Measurements from ENCODE around the gene FKBP1A. TPM values are rescaled to one million over a fixed set of nuclear protein-coding genes. Genes with fewer than 3 reads are reported as not detected.

The FKBP1A gene
- total and polyA plus RNA-seq, 2 donors: 93.4 to 223 TPM

DNA sequence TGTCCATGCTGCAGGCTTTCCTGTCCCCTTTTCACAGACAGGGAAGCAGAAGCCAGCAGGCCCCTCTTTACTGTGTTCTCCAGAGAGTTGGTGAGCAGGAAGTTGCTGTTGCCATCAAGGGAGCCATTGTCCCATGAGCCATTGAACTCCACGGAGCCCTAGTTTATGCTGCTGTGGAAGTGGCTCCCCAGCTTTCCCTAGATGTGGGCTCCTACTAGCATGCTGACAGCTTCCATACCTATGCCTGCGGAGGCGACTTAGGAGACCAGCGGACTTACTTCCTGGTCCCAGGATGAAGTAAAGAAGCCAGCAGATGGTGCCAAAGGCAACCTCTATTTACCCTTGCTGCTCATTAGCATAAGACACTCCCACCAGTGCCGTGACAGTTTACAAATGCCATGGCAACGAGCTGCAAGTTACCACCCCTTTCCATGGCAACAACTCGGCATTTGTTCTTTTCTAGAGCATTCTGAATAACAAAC lies 30.8 kb upstream of the FKBP1A start:
- H3K9me3 ChIP-seq (ENCODE audit: control insufficient read depth in 2 of 2, insufficient read depth in 1 of 2, low read length in 1 of 2): peaks cover 1 to 2% of the 10 kb centered on the region in 2 donors
- H3K27me3 ChIP-seq (ENCODE audit: control insufficient read depth in 2 of 2, insufficient read depth in 1 of 2, low read length in 1 of 2): no peaks in the 10 kb centered on the region
- H3K27ac ChIP-seq (ENCODE audit: low read depth in 1 of 2, low read length in 1 of 2): no peak overlapping the region
- no peaks in the 10 kb centered on the region for H3K36me3 ChIP-seq (ENCODE audit: control insufficient read depth in 2 of 2, insufficient read depth in 2 of 2, low read length in 1 of 2)
- peaks cover 4 to 12% of the 10 kb centered on the region in 2 donors for H3K4me1 ChIP-seq (ENCODE audit: control insufficient read depth in 2 of 2, insufficient read depth in 2 of 2, low read length in 2 of 2)
- peak in 8 of 9 donors; percentile 26 to 74 (median 49) for DNase-seq (ENCODE audit: low read depth in 6 of 9, low spot score in 9 of 9)
- no peak overlapping the region for H3K4me3 ChIP-seq (ENCODE audit: low read length in 2 of 2)
- 70% methylated on average over 7 of the region's 7 CpGs for WGBS

GRCh38 chr20:1423206-1423605 lies 30.4 kb upstream of the FKBP1A start:
- WGBS: 96% methylated on average over 6 of the region's 6 CpGs
- H3K9me3 ChIP-seq (ENCODE audit: control insufficient read depth in 2 of 2, insufficient read depth in 1 of 2, low read length in 1 of 2): peaks cover 1 to 2% of the 10 kb centered on the region in 2 donors

GRCh38 chr20:1422753-1423152 lies 29.9 kb upstream of the FKBP1A start:
- H3K27me3 ChIP-seq (ENCODE audit: control insufficient read depth in 2 of 2, insufficient read depth in 1 of 2, low read length in 1 of 2): no peaks in the 10 kb centered on the region
- H3K36me3 ChIP-seq (ENCODE audit: control insufficient read depth in 2 of 2, insufficient read depth in 2 of 2, low read length in 1 of 2): no peaks in the 10 kb centered on the region
- H3K27ac ChIP-seq (ENCODE audit: low read depth in 1 of 2, low read length in 1 of 2): no peak overlapping the region
- peaks cover 1 to 2% of the 10 kb centered on the region in 2 donors for H3K9me3 ChIP-seq (ENCODE audit: control insufficient read depth in 2 of 2, insufficient read depth in 1 of 2, low read length in 1 of 2)
- DNase-seq (ENCODE audit: low read depth in 6 of 9, low spot score in 9 of 9): no peak
- H3K4me3 ChIP-seq (ENCODE audit: low read length in 2 of 2): no peak overlapping the region
- H3K4me1 ChIP-seq (ENCODE audit: control insufficient read depth in 2 of 2, insufficient read depth in 2 of 2, low read length in 2 of 2): peaks cover 4 to 11% of the 10 kb centered on the region in 2 donors
- WGBS: 62% methylated on average over 3 of the region's 3 CpGs

More at GRCh38 chr20:1423206-1423605, 30.4 kb upstream of the FKBP1A start:
- Histone ChIP-seq H3K4me1 (ENCODE audit: control insufficient read depth in 2 of 2, insufficient read depth in 2 of 2, low read length in 2 of 2) (peaks cover 4 to 12% of the 10 kb centered on the region in 2 donors), H3K27ac (ENCODE audit: low read depth in 1 of 2, low read length in 1 of 2) (no peak overlapping the region), H3K36me3 (ENCODE audit: control insufficient read depth in 2 of 2, insufficient read depth in 2 of 2, low read length in 1 of 2) (no peaks in the 10 kb centered on the region), H3K27me3 (ENCODE audit: control insufficient read depth in 2 of 2, insufficient read depth in 1 of 2, low read length in 1 of 2) (no peaks in the 10 kb centered on the region), H3K4me3 (ENCODE audit: low read length in 2 of 2) (no peak overlapping the region)
- DNase-seq (ENCODE audit: low read depth in 6 of 9, low spot score in 9 of 9): no peak

DNA sequence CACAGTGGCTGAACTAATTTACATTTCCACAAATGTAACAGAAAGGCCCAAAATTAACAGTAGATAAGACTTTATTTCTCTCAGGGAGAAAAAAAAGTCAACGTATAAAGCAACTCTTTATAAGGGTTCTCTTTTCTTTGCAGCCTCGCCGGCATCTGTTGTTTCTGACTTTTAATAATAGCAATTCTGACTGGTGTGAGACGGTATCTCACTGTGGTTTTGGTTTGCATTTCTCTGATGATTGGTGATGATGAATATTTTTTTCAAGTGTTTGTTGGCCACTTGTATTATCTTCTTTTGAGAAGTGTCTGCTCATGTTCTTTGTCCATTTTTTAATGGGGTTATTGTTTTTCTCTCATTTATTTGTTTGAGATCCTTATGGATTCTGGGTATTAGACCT lies 27.2 kb upstream of the FKBP1A start:
- peaks cover 0 to 2% of the 10 kb centered on the region in 2 donors for H3K27me3 ChIP-seq (ENCODE audit: control insufficient read depth in 2 of 2, insufficient read depth in 1 of 2, low read length in 1 of 2)
- H3K9me3 ChIP-seq (ENCODE audit: control insufficient read depth in 2 of 2, insufficient read depth in 1 of 2, low read length in 1 of 2): peaks cover 1 to 2% of the 10 kb centered on the region in 2 donors
- H3K27ac ChIP-seq (ENCODE audit: low read depth in 1 of 2, low read length in 1 of 2): no peak overlapping the region
- DNase-seq (ENCODE audit: low read depth in 6 of 9, low spot score in 9 of 9): no peak
- no peak overlapping the region for H3K4me3 ChIP-seq (ENCODE audit: low read length in 2 of 2)
- 96% methylated on average over 4 of the region's 4 CpGs for WGBS
- H3K4me1 ChIP-seq (ENCODE audit: control insufficient read depth in 2 of 2, insufficient read depth in 2 of 2, low read length in 2 of 2): peaks cover 4% of the 10 kb centered on the region in 2 donors
- no peaks in the 10 kb centered on the region for H3K36me3 ChIP-seq (ENCODE audit: control insufficient read depth in 2 of 2, insufficient read depth in 2 of 2, low read length in 1 of 2)

- Histone ChIP-seq H3K4me3 (ENCODE audit: low read length in 2 of 2) (no peak overlapping the region), H3K4me1 (ENCODE audit: control insufficient read depth in 2 of 2, insufficient read depth in 2 of 2, low read length in 2 of 2) (peaks cover 0 to 4% of the 10 kb centered on the region in 2 donors), H3K27ac (ENCODE audit: low read depth in 1 of 2, low read length in 1 of 2) (no peak overlapping the region), H3K36me3 (ENCODE audit: control insufficient read depth in 2 of 2, insufficient read depth in 2 of 2, low read length in 1 of 2) (no peaks in the 10 kb centered on the region), H3K9me3 (ENCODE audit: control insufficient read depth in 2 of 2, insufficient read depth in 1 of 2, low read length in 1 of 2) (peaks cover 1 to 2% of the 10 kb centered on the region in 2 donors), H3K27me3 (ENCODE audit: control insufficient read depth in 2 of 2, insufficient read depth in 1 of 2, low read length in 1 of 2) (peaks cover 0 to 2% of the 10 kb centered on the region in 2 donors)
- no peak for DNase-seq (ENCODE audit: low read depth in 6 of 9, low spot score in 9 of 9)
- WGBS: 87% methylated on average over 3 of the region's 3 CpGs
These were observed 25.5 kb upstream of the FKBP1A start for GRCh38 chr20:1418350-1418749.

GRCh38 chr20:1417790-1418189 lies 24.9 kb upstream of the FKBP1A start:
- DNase-seq (ENCODE audit: low read depth in 6 of 9, low spot score in 9 of 9): no peak
- Histone ChIP-seq H3K27me3 (ENCODE audit: control insufficient read depth in 2 of 2, insufficient read depth in 1 of 2, low read length in 1 of 2) (peaks cover 0 to 2% of the 10 kb centered on the region in 2 donors), H3K36me3 (ENCODE audit: control insufficient read depth in 2 of 2, insufficient read depth in 2 of 2, low read length in 1 of 2) (no peaks in the 10 kb centered on the region), H3K9me3 (ENCODE audit: control insufficient read depth in 2 of 2, insufficient read depth in 1 of 2, low read length in 1 of 2) (peaks cover 0 to 1% of the 10 kb centered on the region in 2 donors), H3K4me3 (ENCODE audit: low read length in 2 of 2) (no peak overlapping the region), H3K27ac (ENCODE audit: low read depth in 1 of 2, low read length in 1 of 2) (no peak overlapping the region), H3K4me1 (ENCODE audit: control insufficient read depth in 2 of 2, insufficient read depth in 2 of 2, low read length in 2 of 2) (peaks cover 0 to 3% of the 10 kb centered on the region in 2 donors)

DNA sequence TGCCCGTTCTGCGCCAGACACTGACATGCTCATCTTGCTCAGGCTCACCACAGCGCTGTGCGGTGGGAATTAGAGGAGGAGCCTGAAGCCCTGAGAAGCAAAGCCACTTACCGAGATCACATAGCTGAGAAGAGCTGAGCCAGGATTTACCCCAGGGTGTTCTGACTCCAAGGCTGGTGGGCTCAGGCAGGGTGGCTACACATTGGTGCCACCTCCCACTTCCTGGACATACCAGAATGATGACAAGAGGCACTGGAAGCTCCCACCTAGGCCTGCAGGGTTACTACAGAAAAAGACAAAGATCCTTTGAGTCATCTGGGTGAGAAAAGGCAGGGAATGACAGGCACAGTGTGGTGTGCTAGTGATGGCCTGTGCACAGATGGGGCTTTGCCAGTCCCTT lies 24.4 kb upstream of the FKBP1A start:
- 87% methylated on average over 5 of the region's 5 CpGs for WGBS
- Histone ChIP-seq H3K4me1 (ENCODE audit: control insufficient read depth in 2 of 2, insufficient read depth in 2 of 2, low read length in 2 of 2) (no peaks in the 10 kb centered on the region), H3K9me3 (ENCODE audit: control insufficient read depth in 2 of 2, insufficient read depth in 1 of 2, low read length in 1 of 2) (peaks cover 0 to 1% of the 10 kb centered on the region in 2 donors), H3K4me3 (ENCODE audit: low read length in 2 of 2) (no peak overlapping the region), H3K27me3 (ENCODE audit: control insufficient read depth in 2 of 2, insufficient read depth in 1 of 2, low read length in 1 of 2) (peaks cover 0 to 2% of the 10 kb centered on the region in 2 donors), H3K27ac (ENCODE audit: low read depth in 1 of 2, low read length in 1 of 2) (no peak overlapping the region), H3K36me3 (ENCODE audit: control insufficient read depth in 2 of 2, insufficient read depth in 2 of 2, low read length in 1 of 2) (no peaks in the 10 kb centered on the region)
- DNase-seq (ENCODE audit: low read depth in 6 of 9, low spot score in 9 of 9): no peak

GRCh38 chr20:1415667-1416468 lies 23.0 kb upstream of the FKBP1A start:
- Histone ChIP-seq H3K27me3 (ENCODE audit: control insufficient read depth in 2 of 2, insufficient read depth in 1 of 2, low read length in 1 of 2) (peaks cover 0 to 2% of the 10 kb centered on the region in 2 donors), H3K4me1 (ENCODE audit: control insufficient read depth in 2 of 2, insufficient read depth in 2 of 2, low read length in 2 of 2) (no peaks in the 10 kb centered on the region), H3K4me3 (ENCODE audit: low read length in 2 of 2) (no peak overlapping the region), H3K36me3 (ENCODE audit: control insufficient read depth in 2 of 2, insufficient read depth in 2 of 2, low read length in 1 of 2) (no peaks in the 10 kb centered on the region), H3K27ac (ENCODE audit: low read depth in 1 of 2, low read length in 1 of 2) (no peak overlapping the region), H3K9me3 (ENCODE audit: control insufficient read depth in 2 of 2, insufficient read depth in 1 of 2, low read length in 1 of 2) (peaks cover 0 to 1% of the 10 kb centered on the region in 2 donors)
- 96% methylated on average over 8 of the region's 8 CpGs for WGBS
- DNase-seq (ENCODE audit: low read depth in 6 of 9, low spot score in 9 of 9): no peak

- Histone ChIP-seq H3K9me3 (ENCODE audit: control insufficient read depth in 2 of 2, insufficient read depth in 1 of 2, low read length in 1 of 2) (peaks cover 0 to 1% of the 10 kb centered on the region in 2 donors), H3K36me3 (ENCODE audit: control insufficient read depth in 2 of 2, insufficient read depth in 2 of 2, low read length in 1 of 2) (no peaks in the 10 kb centered on the region), H3K27ac (ENCODE audit: low read depth in 1 of 2, low read length in 1 of 2) (no peak overlapping the region), H3K4me1 (ENCODE audit: control insufficient read depth in 2 of 2, insufficient read depth in 2 of 2, low read length in 2 of 2) (no peaks in the 10 kb centered on the region), H3K4me3 (ENCODE audit: low read length in 2 of 2) (no peak overlapping the region), H3K27me3 (ENCODE audit: control insufficient read depth in 2 of 2, insufficient read depth in 1 of 2, low read length in 1 of 2) (peaks cover 0 to 2% of the 10 kb centered on the region in 2 donors)
- no peak for DNase-seq (ENCODE audit: low read depth in 6 of 9, low spot score in 9 of 9)
- 96% methylated on average over 4 of the region's 4 CpGs for WGBS
These were observed 22.1 kb upstream of the FKBP1A start for GRCh38 chr20:1414982-1415381.
